ENCODE results near the gene PHF5A.

DNA sequence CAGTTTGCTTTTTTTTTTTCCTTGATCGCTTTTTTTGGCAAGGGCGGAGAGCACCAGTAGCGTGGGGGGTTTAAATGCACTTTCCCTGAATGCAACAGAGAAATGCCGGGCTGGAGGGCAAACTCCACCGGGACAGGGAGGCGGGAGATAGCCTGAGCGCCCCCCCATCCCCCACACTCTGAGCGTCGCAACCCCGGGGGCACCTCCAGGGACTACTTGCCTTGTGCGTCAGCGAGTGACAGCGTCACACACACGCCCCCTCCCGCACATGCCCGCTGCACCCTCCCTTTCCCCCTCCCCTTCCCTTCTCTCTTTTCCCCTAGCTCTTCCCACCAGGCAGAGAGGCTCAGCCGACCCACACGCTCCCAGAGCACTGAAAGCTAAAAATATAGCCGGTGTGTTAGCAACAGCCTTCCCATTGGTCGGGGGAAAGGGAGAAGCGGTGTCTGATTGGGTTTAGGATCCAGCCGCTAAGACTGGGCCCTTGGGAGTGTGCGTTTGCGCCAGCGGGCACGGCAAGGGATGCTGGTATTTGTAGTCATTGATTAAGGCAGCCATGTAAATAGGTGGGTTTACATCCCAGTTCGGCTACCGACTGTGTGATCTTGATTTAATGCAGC lies 20.2 kb downstream of the PHF5A start:
- no peak for TF ChIP-seq EZH2 (IDR thresholded peaks at IDR 0.05; ENCODE audit: borderline replicate concordance, insufficient read depth, low read depth, low read length, poor library complexity, severe bottlenecking)
- TF ChIP-seq, protein P1, sequence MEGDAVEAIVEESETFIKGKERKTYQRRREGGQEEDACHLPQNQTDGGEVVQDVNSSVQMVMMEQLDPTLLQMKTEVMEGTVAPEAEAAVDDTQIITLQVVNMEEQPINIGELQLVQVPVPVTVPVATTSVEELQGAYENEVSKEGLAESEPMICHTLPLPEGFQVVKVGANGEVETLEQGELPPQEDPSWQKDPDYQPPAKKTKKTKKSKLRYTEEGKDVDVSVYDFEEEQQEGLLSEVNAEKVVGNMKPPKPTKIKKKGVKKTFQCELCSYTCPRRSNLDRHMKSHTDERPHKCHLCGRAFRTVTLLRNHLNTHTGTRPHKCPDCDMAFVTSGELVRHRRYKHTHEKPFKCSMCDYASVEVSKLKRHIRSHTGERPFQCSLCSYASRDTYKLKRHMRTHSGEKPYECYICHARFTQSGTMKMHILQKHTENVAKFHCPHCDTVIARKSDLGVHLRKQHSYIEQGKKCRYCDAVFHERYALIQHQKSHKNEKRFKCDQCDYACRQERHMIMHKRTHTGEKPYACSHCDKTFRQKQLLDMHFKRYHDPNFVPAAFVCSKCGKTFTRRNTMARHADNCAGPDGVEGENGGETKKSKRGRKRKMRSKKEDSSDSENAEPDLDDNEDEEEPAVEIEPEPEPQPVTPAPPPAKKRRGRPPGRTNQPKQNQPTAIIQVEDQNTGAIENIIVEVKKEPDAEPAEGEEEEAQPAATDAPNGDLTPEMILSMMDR (IDR thresholded peaks at IDR 0.05): no peak
